ENCODE measurements around the gene KCNH3. TPM values are rescaled to one million over a fixed set of nuclear protein-coding genes. Genes with fewer than 3 reads are reported as not detected.
"Not testable (repeated sequence)": the region's sequence is repeated elsewhere in the genome, so short reads cannot be mapped to it uniquely, and the experiment has no call there.

The KCNH3 gene
- total RNA-seq, 4 donors from 2014 or later: 0.57 to 0.83 TPM; not detected in 2

DNA sequence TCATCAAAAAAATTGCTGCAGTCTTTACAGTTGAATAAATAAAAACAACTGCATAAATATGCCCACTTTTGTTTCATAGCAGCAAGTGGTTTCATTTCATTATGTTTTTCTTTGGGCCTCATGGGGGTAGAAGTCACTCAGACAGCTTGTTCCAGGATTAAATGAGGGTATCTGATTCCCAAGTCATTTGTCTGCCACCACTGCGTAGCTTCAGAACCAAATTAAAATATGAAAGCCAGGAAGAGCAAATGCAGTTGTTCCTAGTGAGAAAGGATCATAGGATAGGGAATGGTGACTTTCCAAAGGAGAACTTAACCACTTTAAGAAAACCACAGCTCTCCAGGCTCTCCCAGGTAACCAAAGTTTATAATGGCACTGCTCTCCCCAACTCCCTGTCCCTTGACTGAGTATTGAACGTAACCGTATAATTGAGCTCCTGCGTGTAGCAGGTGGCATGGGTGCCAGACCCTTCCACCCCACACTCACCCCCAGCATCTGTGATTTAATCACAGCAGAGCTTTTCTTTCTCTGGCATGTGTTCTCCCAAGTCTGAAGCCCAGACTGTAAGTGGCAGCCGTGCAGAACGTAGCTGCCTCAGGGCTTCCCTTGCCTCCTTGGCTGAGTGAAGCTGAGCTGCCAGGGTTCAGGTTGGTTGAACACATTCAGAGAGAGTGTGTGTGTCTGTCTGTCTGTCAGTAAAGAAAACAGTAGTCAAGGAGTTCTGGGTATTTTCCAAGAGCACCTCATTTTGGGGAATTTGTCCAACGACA lies 11.3 kb upstream of the KCNH3 start:
- H3K36me3 ChIP-seq: peaks cover 0 to 42% (median 0%) of the 10 kb centered on the region in 3 donors
- H3K27me3 ChIP-seq: no peaks in the 10 kb centered on the region
- no peak for DNase-seq
- no peak overlapping the region for H3K4me3 ChIP-seq
- no peak overlapping the region for H3K27ac ChIP-seq
- no peaks in the 10 kb centered on the region for H3K4me1 ChIP-seq
- H3K9me3 ChIP-seq: no peaks in the 10 kb centered on the region
- TF ChIP-seq POLR2A (IDR thresholded peaks at IDR 0.05) (no peak), CTCF (IDR thresholded peaks at IDR 0.05) (no peak)

DNA sequence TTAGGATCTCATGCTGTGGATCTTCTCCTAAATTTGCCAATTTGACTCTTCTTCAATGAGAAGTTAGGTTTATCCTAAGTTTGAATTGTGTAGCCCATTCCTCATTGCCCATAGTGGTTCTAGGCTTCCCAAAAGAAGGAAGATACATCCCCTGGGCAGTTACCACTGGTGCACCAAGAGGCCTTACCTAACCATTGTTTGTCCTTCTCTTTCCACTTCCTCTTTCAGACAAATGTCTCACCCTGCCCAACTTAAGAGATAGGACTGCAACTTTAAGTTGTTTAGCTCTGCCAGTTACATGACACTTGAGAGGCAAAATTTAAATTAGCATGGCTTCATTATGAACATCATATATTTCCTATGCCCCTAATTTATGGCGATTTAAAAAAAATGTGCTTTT lies 9.4 kb upstream of the KCNH3 start:
- TF ChIP-seq POLR2A (IDR thresholded peaks at IDR 0.05): no peak
- DNase-seq: no peak

DNA sequence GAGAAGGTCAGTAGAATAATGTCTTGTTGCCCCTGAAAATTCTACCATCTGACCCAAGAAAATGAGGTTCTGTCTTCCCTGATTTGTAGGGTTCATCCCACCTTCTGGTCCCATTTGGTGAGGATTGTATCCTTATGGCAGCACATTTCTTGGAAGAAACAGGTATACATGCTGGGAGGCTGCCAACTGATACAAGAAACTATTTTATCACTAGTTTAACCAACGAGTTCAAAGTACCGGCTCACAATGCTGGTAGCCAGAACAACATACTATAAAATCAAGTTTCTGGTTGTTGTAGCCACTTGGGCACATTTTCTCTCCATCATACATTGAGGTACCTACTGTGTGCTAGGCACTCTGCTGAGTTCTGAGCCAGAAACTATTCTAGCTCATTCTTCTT lies 7.1 kb upstream of the KCNH3 start:
- TF ChIP-seq CTCF (IDR thresholded peaks at IDR 0.05) (no peak), POLR2A (IDR thresholded peaks at IDR 0.05) (no peak)
- Histone ChIP-seq H3K27me3 (no peaks in the 10 kb centered on the region), H3K9me3 (no peaks in the 10 kb centered on the region), H3K36me3 (peaks cover 0 to 11% (median 0%) of the 10 kb centered on the region in 3 donors), H3K4me3 (no peak overlapping the region), H3K27ac (no peak overlapping the region), H3K4me1 (no peaks in the 10 kb centered on the region)
- no peak for DNase-seq

More for the DNA sequence above, 9.4 kb upstream of the KCNH3 start:
- Histone ChIP-seq H3K36me3 (peaks cover 0 to 34% (median 0%) of the 10 kb centered on the region in 3 donors), H3K27ac (no peak overlapping the region), H3K27me3 (no peaks in the 10 kb centered on the region), H3K4me3 (no peak overlapping the region), H3K9me3 (no peaks in the 10 kb centered on the region), H3K4me1 (no peaks in the 10 kb centered on the region)

DNA sequence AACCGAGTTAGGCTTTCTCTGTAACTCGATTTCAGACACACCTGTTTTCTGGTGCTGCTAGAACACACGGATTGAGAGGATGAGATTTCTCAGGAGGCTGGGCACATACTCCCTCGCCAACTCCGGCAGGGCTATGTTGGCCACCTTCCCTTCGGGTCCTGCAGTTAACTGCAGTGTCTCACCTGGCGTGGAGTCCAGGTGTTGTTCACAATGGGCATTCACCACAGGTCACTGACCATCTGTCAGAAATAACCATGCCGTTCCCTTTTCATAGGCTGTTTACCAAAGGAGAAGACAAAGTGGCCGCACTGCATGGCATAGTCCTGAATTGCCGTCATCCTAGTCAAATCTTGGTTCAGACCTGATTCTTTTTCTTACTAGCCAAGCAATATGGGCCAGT lies 5.5 kb upstream of the KCNH3 start:
- Histone ChIP-seq H3K4me3 (no peak overlapping the region), H3K9me3 (no peaks in the 10 kb centered on the region), H3K27ac (no peak overlapping the region), H3K36me3 (no peaks in the 10 kb centered on the region), H3K27me3 (peaks cover 0 to 9% of the 10 kb centered on the region in 2 donors), H3K4me1 (peaks cover 3 to 15% (median 6%) of the 10 kb centered on the region in 4 donors)
- no peak for TF ChIP-seq POLR2A (IDR thresholded peaks at IDR 0.05)
- no peak for DNase-seq

DNA sequence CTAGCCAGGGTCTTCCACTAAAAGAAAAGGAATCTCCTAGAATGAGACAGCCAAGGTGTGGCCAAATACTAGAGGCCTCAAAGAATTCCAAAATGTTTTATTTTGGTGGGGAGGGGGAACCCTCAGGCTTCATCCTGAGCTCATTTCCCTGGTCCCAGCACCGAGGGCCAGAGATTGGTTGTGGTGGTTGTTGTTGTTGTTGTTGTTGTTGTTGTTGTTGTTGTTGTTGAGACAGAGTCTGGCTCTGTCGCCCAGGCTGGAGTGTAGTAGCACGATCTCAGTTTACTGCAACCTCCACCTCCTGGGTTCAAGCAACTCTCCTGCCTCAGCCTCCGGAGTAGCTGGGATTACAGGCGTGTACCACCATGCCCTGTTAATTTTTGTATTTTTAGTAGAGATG lies 4.7 kb upstream of the KCNH3 start:
- H3K4me3 ChIP-seq, H3K36me3 ChIP-seq, H3K27ac ChIP-seq, H3K9me3 ChIP-seq, DNase-seq: not testable (repeated sequence)
- Histone ChIP-seq H3K4me1 (peaks cover 3 to 19% (median 7%) of the 10 kb centered on the region in 4 donors), H3K27me3 (peaks cover 0 to 16% of the 10 kb centered on the region in 2 donors)

GRCh38 chr12:49534731-49535278 lies 4.0 kb upstream of the KCNH3 start:
- no peak overlapping the region for H3K4me3 ChIP-seq
- no peak for TF ChIP-seq POLR2A (IDR thresholded peaks at IDR 0.05)
- TF ChIP-seq CTCF (IDR thresholded peaks at IDR 0.05): no peak
- H3K27me3 ChIP-seq: peaks cover 2 to 22% of the 10 kb centered on the region in 2 donors
- no peak overlapping the region for H3K27ac ChIP-seq
- peaks cover 3 to 26% (median 10%) of the 10 kb centered on the region in 4 donors for H3K4me1 ChIP-seq
- no peaks in the 10 kb centered on the region for H3K36me3 ChIP-seq
- H3K9me3 ChIP-seq: no peaks in the 10 kb centered on the region
- no peak for DNase-seq

GRCh38 chr12:49535921-49536525 lies 2.8 kb upstream of the KCNH3 start:
- Histone ChIP-seq H3K27ac (no peak overlapping the region), H3K9me3 (no peaks in the 10 kb centered on the region), H3K4me1 (peaks cover 3 to 28% (median 11%) of the 10 kb centered on the region in 4 donors), H3K4me3 (no peak overlapping the region), H3K36me3 (no peaks in the 10 kb centered on the region), H3K27me3 (peaks cover 2 to 25% of the 10 kb centered on the region in 2 donors)
- TF ChIP-seq CTCF (IDR thresholded peaks at IDR 0.05) (no peak), POLR2A (IDR thresholded peaks at IDR 0.05) (no peak)
- DNase-seq: no peak

All from Peyer's patch (tissue), 4 donors.